CD14-positive monocyte (primary cell): ENCODE measurements around the gene ADGRL3. TPM values are rescaled to one million over a fixed set of nuclear protein-coding genes. Genes with fewer than 3 reads are reported as not detected.

ENCODE experiments used
- DNase-seq, 3 donors: peaks; one replicate each; pipeline ENCODE4 v3.0.0-alpha.2; 2011 to 2022
- H2AFZ ChIP-seq: 2 replicates; pipeline ENCODE4 v1.6.0; 2012; ENCODE audit warnings: mild to moderate bottlenecking, low read depth, low read length, inconsistent platforms; ENCODE audit not compliant: insufficient read depth, poor library complexity, severe bottlenecking
- H3K27ac ChIP-seq, 2 donors: 1 replicate in 1 of 2; 2 replicates in 1 of 2; pipeline ENCODE4 v1.5.1; 2012 to 2013; ENCODE audit warnings: low read length in 2 of 2, control low read depth in 1 of 2, inconsistent platforms in 1 of 2, low read depth in 1 of 2, mild to moderate bottlenecking in 1 of 2
- H3K27me3 ChIP-seq, 2 donors: one replicate each; pipeline versions ENCODE4 v1.6.0 to v1.6.1; 2011 to 2013; ENCODE audit warnings: low read length in 2 of 2; ENCODE audit not compliant: control insufficient read depth in 2 of 2, insufficient read depth in 2 of 2
- H3K36me3 ChIP-seq, 2 donors: replicated peaks in 1 of 2; 1 replicate in 1 of 2; 2 replicates in 1 of 2; pipeline versions ENCODE4 v1.5.1 to v1.6.1; 2012 to 2013; ENCODE audit warnings: low read length in 2 of 2, control low read depth in 1 of 2, inconsistent platforms in 1 of 2, mild to moderate bottlenecking in 1 of 2; ENCODE audit not compliant: insufficient read depth in 2 of 2, control insufficient read depth in 1 of 2
- H3K4me1 ChIP-seq, 2 donors: 1 replicate in 1 of 2; 2 replicates in 1 of 2; pipeline versions ENCODE4 v1.5.1 to v1.6.1; 2012 to 2013; ENCODE audit warnings: low read length in 2 of 2, control low read depth in 1 of 2, inconsistent platforms in 1 of 2, mild to moderate bottlenecking in 1 of 2, moderate library complexity in 1 of 2; ENCODE audit not compliant: insufficient read depth in 2 of 2, control insufficient read depth in 1 of 2
- H3K4me2 ChIP-seq: replicated peaks from 2 replicates; pipeline ENCODE3; 2012; ENCODE audit warnings: low read length, moderate library complexity, mild to moderate bottlenecking; ENCODE audit not compliant: poor library complexity, severe bottlenecking; ENCODE audit errors: extremely low read depth
- H3K4me3 ChIP-seq, 3 experiments: fragments of 200-600 bp in 1 of 3; sonication (generic) in 1 of 3; replicated peaks in 1 of 3; 1 replicate in 2 of 3; 2 replicates in 1 of 3; pipeline ENCODE4 v1.5.1; 2011 to 2013; ENCODE audit warnings: low read length in 3 of 3, mild to moderate bottlenecking in 3 of 3, control low read depth in 2 of 3, low read depth in 2 of 3, inconsistent platforms in 1 of 3, moderate library complexity in 1 of 3
- H3K79me2 ChIP-seq: 2 replicates; pipeline ENCODE4 v1.6.0; 2012; ENCODE audit warnings: mild to moderate bottlenecking, control low read depth, inconsistent platforms, low read length, moderate library complexity; ENCODE audit not compliant: insufficient read depth
- H3K9ac ChIP-seq: 2 replicates; pipeline ENCODE4 v1.6.0; 2017; ENCODE audit warnings: low read length, mild to moderate bottlenecking; ENCODE audit not compliant: insufficient read depth, poor library complexity, severe bottlenecking
- H3K9me3 ChIP-seq, 2 donors: replicated peaks in 1 of 2; 1 replicate in 1 of 2; 2 replicates in 1 of 2; pipeline versions ENCODE4 v1.5.1 to v1.6.1; 2012 to 2013; ENCODE audit warnings: low read length in 2 of 2, control low read depth in 1 of 2; ENCODE audit not compliant: control insufficient read depth in 1 of 2, insufficient read depth in 1 of 2
- H4K20me1 ChIP-seq: 2 replicates; pipeline ENCODE4 v1.6.0; 2012; ENCODE audit warnings: mild to moderate bottlenecking, low read length, control low read depth, moderate library complexity; ENCODE audit not compliant: insufficient read depth
- H3K27ac Mint-ChIP-seq, 7 donors: one replicate each; pipeline ENCODE4 v1.8.0; 2020; ENCODE audit warnings: mild to moderate bottlenecking in 7 of 7, mixed read lengths in 7 of 7, moderate library complexity in 6 of 7, inconsistent platforms in 2 of 7
- H3K27me3 Mint-ChIP-seq, 3 donors: one replicate each; pipeline ENCODE4 v1.8.0; 2021 to 2022; ENCODE audit warnings: low read depth in 3 of 3, mild to moderate bottlenecking in 3 of 3, mixed read lengths in 3 of 3, moderate library complexity in 3 of 3, inconsistent platforms in 1 of 3
- H3K36me3 Mint-ChIP-seq, 2 donors: one replicate each; pipeline ENCODE4 v1.8.0; 2020; ENCODE audit warnings: mixed read lengths in 2 of 2, inconsistent platforms in 1 of 2, mild to moderate bottlenecking in 1 of 2
- H3K4me1 Mint-ChIP-seq: one replicate; pipeline ENCODE4 v1.8.0; 2020; ENCODE audit warnings: mild to moderate bottlenecking, mixed read lengths
- H3K4me3 Mint-ChIP-seq, 2 donors: one replicate each; pipeline ENCODE4 v1.8.0; 2020; ENCODE audit warnings: mild to moderate bottlenecking in 2 of 2, mixed read lengths in 2 of 2, moderate library complexity in 1 of 2
- H3K9me3 Mint-ChIP-seq, 7 donors: one replicate each; pipeline ENCODE4 v1.8.0; 2020 to 2022; ENCODE audit warnings: mixed read lengths in 7 of 7, mild to moderate bottlenecking in 6 of 7, moderate library complexity in 6 of 7, inconsistent platforms in 2 of 7
- CTCF ChIP-seq: fragments of 200-600 bp; IDR thresholded peaks from one replicate; pipeline ENCODE4 v1.8.0; 2022; ENCODE audit warnings: antibody characterized with exemption, mild to moderate bottlenecking
- WGBS: methylation state at CpG from one replicate; pipeline ENCODE4 v1.1.5; 2013; ENCODE audit warnings: missing lambda C conversion rate; ENCODE audit not compliant: insufficient coverage; 5-methylcytosine and 5-hydroxymethylcytosine counted together
- intact Hi-C, 2 donors: fragments of 100-400 bp; cut with micrococcal nuclease; formaldehyde crosslinking; loops; one replicate each; pipeline versions ENCODE4 v1.15.0 to v1.15.1; 2023
- polyA plus RNA-seq, 3 donors: library from polyadenylated mRNA; depleted of rRNA in 1 of 3; unstranded in 2 of 3; stranded (reverse) in 1 of 3; fragments of 300-500 nt in 2 of 3; fragments of >200 nt in 1 of 3; fragmentation: Illumina TruSeq in 2 of 3; gene quantifications; 1 replicate in 2 of 3; 2 replicates in 1 of 3; pipeline ENCODE4 v1.2.3, GENCODE V29; 2012 to 2021

The ADGRL3 gene
- polyA plus RNA-seq, 3 donors = not detected

DNA sequence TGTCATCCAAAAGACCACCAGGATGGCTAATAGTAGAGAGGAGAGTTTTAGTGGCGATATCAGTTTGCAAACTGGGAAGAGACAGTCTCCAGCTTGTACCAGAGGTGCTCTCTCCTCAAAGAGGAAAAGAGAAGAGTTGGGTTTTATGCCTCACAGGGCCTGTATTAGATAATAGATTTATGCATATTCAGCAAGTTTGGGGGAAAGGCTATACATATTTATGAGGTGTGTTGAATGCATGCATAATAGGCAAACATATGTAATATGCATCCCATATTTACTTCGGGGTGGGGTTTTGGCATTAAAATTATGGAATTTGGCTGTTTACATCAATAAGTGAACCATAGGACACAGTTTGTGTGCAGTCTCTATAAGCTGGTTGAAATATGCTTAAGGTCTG lies 22.8 kb upstream of the ADGRL3 start:
- no peak for DNase-seq
- intact Hi-C loops = no loop called here
- Histone ChIP-seq H3K9ac (no peak overlapping the region), H3K27me3 (no peaks in the 10 kb centered on the region), H3K4me2 (no peak overlapping the region), H4K20me1 (no peaks in the 10 kb centered on the region), H3K4me1 (no peaks in the 10 kb centered on the region), H2AFZ (no peak overlapping the region), H3K27ac (no peak overlapping the region), H3K9me3 (no peaks in the 10 kb centered on the region), H3K4me3 (no peak overlapping the region), H3K36me3 (no peaks in the 10 kb centered on the region), H3K79me2 (no peaks in the 10 kb centered on the region)
- Mint-ChIP-seq H3K4me3 (no peak overlapping the region), H3K4me1 (no peaks in the 10 kb centered on the region), H3K27me3 (peaks cover 0 to 3% (median 0%) of the 10 kb centered on the region in 3 donors), H3K36me3 (no peaks in the 10 kb centered on the region), H3K9me3 (peaks cover 0 to 3% (median 1%) of the 10 kb centered on the region in 7 donors), H3K27ac (no peak overlapping the region)
- no peak for TF ChIP-seq CTCF
- no CpG with 5 or more reads among the region's 2 CpGs for WGBS

DNA sequence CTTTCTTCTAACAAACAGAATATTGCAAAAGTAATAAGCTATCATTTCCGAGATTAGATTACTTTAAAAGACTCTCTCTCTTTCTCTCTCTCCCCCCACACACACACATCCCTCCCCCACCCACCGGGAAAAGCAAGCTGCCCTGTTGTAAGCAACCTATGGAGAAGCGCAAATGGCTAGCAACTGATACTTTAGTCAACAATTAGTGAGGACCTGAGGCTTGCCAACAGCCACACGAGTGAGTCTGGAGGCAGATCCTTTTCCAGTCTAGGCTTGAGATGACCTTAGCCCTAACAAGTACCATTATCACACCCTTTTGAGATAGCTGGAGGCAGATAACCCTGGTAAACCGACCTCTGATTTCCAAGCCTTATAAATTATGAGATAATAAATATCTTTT lies 19.7 kb upstream of the ADGRL3 start:
- Histone ChIP-seq H3K4me2 (no peak overlapping the region), H3K27ac (no peak overlapping the region), H3K9me3 (peaks cover 4% of the 10 kb centered on the region in 2 donors), H4K20me1 (no peaks in the 10 kb centered on the region), H3K79me2 (no peaks in the 10 kb centered on the region), H3K4me1 (no peaks in the 10 kb centered on the region), H3K36me3 (no peaks in the 10 kb centered on the region), H3K9ac (no peak overlapping the region), H2AFZ (no peak overlapping the region), H3K27me3 (no peaks in the 10 kb centered on the region), H3K4me3 (no peak overlapping the region)
- TF ChIP-seq CTCF = no peak
- Mint-ChIP-seq H3K4me1 (peaks cover 8% of the 10 kb centered on the region), H3K27me3 (peaks cover 0 to 3% (median 0%) of the 10 kb centered on the region in 3 donors), H3K36me3 (no peaks in the 10 kb centered on the region), H3K9me3 (peaks cover 6 to 16% (median 13%) of the 10 kb centered on the region in 7 donors), H3K27ac (no peak overlapping the region), H3K4me3 (no peak overlapping the region)
- no peak for DNase-seq
- 92% methylated on average over 2 of the region's 5 CpGs for WGBS
- intact Hi-C loops = no loop called here
